RCC 7860 (cell line): Measurements from ENCODE around the gene C3orf20.
"Not testable (repeated sequence)": the region's sequence is repeated elsewhere in the genome, so short reads cannot be mapped to it uniquely, and the experiment has no call there.

Experiments
- DNase-seq: peaks from one replicate; pipeline ENCODE4 v3.0.0-alpha.2; 2015; ENCODE audit warnings: low spot score
- FAIRE-seq: peaks from 2 replicates; lab custom pipeline; 2012; peaks lifted over from hg19 to GRCh38; lab: Jason Lieb, UNC

The C3orf20 gene

DNA sequence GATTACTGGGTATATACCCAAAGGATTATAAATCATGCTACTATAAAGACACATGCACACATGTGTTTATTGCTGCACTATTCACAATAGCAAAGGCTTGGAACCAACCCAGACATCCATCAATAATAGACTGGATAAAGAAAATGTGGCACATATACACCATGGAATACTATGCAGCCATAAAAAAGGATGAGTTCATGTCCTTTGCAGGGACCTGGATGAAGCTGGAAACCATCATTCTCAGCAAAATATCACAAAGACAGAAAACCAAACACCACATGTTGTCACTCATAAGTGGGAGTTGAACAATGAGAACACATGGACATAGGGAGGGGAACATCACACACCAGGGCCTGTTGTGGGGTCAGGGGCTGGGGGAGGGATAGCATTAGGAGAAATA is 78.0 kb downstream of the C3orf20 start:
- DNase-seq, FAIRE-seq: not testable (repeated sequence)

DNA sequence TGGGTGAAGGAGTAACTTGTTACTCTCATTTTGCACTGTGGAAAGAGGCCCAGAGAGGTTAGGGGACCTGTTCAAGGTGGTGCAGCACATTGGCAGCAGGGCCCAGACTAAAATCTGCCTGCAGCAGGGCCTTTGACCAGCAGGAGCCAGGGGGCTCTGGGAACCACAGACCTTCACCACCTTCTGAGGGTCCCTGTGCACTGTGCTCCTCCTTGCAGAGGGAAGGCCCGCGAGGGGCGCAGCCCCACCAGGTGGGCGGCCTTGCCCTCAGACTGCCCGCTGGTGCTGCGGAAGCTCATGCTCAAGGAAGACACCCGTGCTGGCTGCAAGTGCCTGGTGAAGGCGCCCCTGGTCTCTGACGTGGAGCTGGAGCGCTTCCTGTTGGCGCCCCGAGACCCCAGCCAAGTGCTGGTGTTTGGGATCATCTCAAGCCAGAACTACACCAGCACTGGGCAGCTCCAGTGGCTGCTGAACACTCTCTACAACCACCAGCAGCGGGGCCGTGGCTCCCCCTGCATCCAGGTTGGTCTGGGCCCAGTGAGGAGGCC is 82.3 kb downstream of the C3orf20 start:
- no peak for FAIRE-seq
- DNase-seq, result no peak

DNA sequence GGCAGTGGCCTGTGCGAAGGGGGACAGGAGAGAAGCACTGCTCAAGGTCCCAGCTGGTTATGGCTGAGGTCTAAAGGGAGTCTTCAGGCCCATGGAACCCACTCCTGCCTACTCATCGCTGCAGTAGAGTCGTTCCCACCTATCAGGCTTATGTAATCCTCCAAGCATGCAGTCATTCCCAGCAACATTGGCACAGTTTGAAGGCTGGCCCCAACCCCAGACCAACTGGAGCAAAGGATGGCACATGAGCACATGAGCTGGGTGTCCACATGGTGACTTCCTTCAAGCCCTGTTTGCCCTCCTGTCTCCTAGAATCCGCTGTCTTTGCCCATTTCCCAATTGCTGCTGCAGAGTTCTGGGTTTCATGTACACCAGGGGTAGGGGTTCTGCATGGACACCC is 83.4 kb downstream of the C3orf20 start:
- FAIRE-seq, result no peak
- DNase-seq, result no peak

- no peak for DNase-seq
- FAIRE-seq, result no peak
Measured at GRCh38 chr3:14758959-14759358, 84.0 kb downstream of the C3orf20 start.

DNA sequence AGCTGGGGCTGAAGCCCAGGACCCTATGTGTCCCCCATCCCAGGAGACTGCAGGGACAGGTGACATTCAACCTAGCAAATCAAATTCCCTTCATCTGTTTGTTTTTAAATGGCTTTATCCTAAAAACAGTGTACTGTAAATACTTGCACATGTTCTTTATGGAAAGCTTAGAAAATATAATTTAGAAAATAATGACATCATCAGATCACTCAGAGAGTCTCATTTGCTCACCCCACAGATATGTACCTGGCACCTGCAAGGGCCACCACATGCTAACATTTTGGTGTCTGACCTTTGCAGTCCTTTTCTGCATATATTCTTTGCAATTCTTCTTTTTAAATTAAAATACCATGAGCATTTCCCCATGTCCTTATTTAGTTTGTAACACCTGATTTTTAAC is 85.2 kb downstream of the C3orf20 start:
- no peak for FAIRE-seq
- no peak for DNase-seq

GRCh38 chr3:14761121-14761672 is 86.3 kb downstream of the C3orf20 start:
- DNase-seq (no peak), FAIRE-seq (no peak)

DNA sequence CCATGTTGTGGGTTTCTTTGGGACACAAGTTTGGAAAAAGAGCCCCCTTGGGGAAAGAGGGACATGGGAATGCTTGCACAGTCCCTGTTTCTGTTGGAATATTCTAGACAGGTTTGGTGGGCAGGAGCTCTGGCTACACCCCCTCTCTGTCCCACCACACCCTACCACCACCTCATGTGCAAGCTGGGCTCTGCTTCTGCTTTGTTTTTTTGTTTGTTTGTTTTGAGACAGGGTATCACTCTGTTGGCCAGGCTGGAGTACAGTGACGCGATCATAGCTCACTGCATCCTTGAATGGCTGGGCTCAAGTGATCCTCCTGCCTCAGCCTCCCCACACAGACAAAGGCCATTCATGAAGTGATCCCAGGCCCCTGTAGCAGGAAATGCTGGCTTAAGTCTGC is 86.9 kb downstream of the C3orf20 start:
- DNase-seq, result no peak

DNA sequence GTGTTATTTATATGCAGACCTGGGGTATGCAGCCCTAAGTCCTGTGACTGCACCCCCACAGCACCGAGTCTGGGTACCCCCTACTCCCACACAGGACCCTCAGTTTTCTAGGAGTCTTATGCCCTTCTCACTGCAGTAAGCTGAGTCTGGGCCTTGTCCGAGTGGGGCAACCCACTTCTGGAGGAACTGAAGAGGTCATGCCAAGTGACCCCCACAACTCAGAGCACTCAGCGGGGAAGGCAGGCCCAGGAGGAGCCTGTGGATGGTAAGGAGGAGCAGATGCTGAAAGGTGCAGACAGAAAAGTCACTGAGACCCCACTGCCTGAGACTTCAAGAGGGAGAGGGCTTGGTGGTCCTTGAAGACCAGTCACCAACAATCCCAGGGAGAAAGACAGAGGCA is 87.8 kb downstream of the C3orf20 start:
- no peak for FAIRE-seq
- no peak for DNase-seq

More for the DNA sequence above, 86.9 kb downstream of the C3orf20 start:
- FAIRE-seq, result no peak

- FAIRE-seq, result no peak
- no peak for DNase-seq
Measured at GRCh38 chr3:14764331-14765059, 89.6 kb downstream of the C3orf20 start.

GRCh38 chr3:14765060-14765400 is 90.1 kb downstream of the C3orf20 start:
- no peak for FAIRE-seq
- DNase-seq, result no peak

- no peak for FAIRE-seq
- DNase-seq, result no peak
Measured at GRCh38 chr3:14765576-14766427, 90.9 kb downstream of the C3orf20 start.

DNA sequence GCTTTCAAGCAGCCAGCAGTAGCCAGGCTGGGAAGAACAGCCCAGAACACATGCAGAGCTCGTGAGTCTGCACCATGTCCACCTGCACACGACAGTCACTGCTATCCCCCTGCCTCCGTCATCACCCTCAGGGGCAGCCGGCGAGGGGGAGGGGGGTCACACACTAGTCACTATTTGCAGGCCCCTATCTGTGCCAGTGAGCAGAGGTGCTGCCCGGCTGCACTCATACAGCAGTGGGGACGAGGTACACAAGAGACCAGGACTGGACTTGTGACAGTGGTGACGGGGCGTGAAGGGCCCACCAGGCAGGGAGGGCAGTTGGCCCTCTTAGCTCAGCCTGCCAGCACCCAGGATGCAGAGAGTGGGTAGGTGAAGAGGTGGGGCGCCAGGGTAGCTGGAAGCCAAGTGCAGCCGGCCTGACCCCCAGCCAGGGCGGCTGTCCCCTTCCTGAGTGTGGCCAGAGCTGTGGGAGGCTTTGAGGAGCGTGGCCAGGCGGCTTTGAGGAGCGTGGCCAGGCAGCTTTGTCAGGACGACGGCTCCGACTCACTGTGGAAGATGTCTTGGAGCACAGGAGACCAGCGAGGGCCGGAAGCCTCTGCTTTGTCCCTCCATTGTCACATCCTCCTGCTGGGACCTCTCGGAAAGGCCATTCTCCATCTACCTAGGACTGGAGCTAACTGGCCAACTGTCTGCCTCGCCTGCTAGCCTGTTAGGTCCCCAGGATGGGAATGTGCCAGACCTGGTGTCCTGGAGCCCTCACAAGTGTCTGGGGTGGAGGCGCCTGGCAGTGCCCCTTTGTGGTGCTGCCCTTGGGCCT is 91.7 kb downstream of the C3orf20 start:
- DNase-seq, result no peak
- FAIRE-seq, result no peak

DNA sequence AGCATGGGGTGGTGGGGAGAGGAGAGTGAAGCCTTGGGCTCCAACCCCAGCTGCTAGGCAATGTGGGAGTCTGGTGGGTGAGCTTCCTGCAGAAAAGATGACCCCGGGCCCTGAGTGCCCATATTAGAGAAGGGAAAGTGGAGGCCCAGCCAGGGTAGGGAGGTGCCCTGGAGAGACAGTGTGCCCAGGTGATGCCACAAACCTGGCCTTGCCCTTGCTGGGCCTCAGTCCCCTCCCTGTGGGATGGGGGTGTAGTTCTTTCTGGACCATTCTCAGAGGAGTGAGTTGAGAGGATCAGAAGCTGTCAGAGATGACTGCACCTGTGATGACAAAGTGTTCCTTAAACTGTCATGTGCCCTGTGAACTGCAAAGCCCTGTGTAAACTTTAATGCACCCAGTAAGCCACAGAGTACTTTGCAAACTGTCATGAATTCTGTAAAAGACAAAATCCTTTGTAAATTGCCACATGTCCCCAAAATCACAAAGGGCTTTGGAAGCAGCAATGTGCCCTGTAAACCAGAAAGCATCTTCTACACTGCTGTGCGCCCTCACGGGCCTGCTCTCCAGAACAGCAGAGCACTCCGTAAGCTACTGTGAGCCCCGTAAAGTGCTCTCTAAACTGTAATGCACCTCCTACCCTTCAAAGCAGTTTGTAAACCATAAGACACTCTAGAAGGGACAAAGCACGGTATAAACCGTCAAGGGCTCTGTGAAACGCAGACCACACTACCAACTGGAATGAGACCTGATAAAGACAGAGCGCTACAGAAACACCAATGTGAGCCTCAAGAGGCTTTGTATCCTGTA is 92.5 kb downstream of the C3orf20 start:
- no peak for DNase-seq
- FAIRE-seq, result no peak

- FAIRE-seq (no peak), DNase-seq (no peak)
Measured at GRCh38 chr3:14768182-14768790, 93.3 kb downstream of the C3orf20 start.

DNA sequence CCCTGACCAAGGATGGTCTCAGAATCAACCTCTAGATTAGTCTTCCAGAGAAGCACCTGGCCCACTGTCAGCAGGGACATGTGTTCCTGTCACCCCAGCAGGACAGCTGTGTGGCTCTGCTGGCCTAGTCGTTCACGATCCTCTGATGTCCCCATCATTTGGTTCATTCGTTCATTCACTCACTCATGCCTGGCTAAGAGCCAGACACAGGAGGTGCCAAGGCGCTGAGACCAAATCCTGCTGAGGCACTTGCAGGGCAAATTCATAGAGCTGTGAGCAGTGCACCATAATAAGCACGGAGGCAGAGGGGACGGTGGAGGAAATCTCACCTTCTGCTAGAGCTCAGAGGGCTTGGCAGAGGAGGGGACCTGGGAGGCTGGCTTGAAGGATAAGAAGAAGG is 93.9 kb downstream of the C3orf20 start:
- FAIRE-seq (no peak), DNase-seq (no peak)

DNA sequence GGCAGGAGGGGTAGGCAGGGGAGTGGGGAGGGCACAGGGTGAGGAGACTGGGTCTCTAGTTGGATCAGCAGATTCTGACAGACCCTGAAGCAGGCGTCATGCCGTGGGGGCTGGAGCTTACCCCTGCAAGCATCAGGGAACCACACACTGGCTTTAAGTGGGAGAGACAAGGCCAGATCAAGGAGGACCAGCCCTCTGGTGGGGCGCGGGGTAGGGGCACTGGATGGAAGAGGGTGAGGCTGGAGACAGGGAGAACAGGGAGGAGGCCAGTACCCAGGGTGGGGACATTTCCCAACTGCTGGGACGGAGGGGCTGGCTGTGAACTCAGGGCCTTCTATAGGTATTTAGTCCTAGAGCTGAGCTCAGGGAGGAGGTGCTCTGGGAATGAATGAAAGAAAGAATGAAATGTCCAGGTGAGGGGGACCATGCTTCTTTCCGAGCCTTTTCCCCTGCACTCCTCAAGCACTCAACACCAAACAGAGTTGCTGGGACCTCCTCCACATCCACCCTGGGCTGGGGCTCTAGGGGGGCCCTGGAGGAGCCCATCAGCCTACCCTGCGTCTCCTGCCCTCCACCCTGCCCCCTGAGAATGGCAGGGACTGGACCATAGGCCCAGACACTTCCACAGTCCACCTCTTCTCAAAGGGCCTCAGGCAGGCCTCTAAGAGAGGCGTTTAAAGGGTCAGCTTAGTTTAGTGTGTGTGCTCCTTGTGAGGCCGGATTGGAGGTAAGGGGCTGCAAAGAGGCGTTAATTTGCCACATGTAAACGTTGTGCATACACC is 94.8 kb downstream of the C3orf20 start:
- no peak for FAIRE-seq
- DNase-seq, result no peak

DNA sequence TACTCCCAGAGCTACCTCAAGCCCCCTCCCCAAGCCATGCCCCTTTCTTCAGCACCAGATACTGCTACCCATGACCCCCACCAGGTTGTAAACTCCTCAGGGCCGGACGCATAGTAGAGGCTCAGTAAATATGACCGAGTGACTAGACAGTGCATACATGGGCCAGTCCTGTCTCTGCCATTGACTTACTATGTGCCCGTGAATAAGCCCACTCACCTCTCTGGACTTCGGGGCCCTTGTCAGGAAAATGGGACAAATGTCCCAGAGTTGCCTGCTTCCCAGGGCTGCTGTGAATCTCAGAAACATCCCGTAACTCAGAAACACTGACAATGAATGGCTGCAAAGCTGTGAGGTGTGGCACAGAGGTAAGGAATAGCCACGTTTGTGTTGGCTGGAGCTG is 95.7 kb downstream of the C3orf20 start:
- DNase-seq (no peak), FAIRE-seq (no peak)

- DNase-seq (no peak), FAIRE-seq (no peak)
Measured at GRCh38 chr3:14771593-14772497, 96.9 kb downstream of the C3orf20 start.
